Motor neuron (in vitro differentiated cells): Measurements from ENCODE around the gene PARVB. TPM values are rescaled to one million over a fixed set of nuclear protein-coding genes. Genes with fewer than 3 reads are reported as not detected.

Experiments
- ATAC-seq, 8 experiments: fragments of 200-7000 bp; cut with Tn5 transposase; replicated peaks in 6 of 8; 2 replicates each; pipeline ENCODE4 v1.8.0; 2021; ENCODE audit warnings: mild to moderate bottlenecking in 8 of 8, moderate library complexity in 8 of 8
- H3K27ac ChIP-seq, 2 donors: fragments of 250-450 bp; sonication (Bioruptor Pico); 2 replicates each; pipeline ENCODE4 v1.9.0; 2021; ENCODE audit warnings: antibody characterized with exemption in 2 of 2, mild to moderate bottlenecking in 2 of 2, moderate library complexity in 1 of 2
- H3K4me1 ChIP-seq, 2 donors: fragments of 250-450 bp; sonication (Bioruptor Pico); replicated peaks in 1 of 2; 2 replicates each; pipeline ENCODE4 v1.6.1; 2021; ENCODE audit warnings: antibody characterized with exemption in 2 of 2, mild to moderate bottlenecking in 2 of 2, moderate library complexity in 1 of 2
- H3K4me3 ChIP-seq, 5 donors: fragments of 250-450 bp; sonication (Bioruptor Pico); 2 replicates each; pipeline ENCODE4 v1.9.0; 2021; ENCODE audit warnings: antibody characterized with exemption in 5 of 5, mild to moderate bottlenecking in 5 of 5, moderate library complexity in 4 of 5
- WGBS, 10 experiments: fragments of 450-650 bp; shearing (Covaris generic); methylation state at CpG; one replicate each; pipeline ENCODE4 v1.0.0; 2022; 5-methylcytosine and 5-hydroxymethylcytosine counted together
- in situ Hi-C, 9 experiments: fragments of 400-800 bp; cut with MboI; loops; one replicate each; pipeline ENCODE4 v1.15.0; 2021; ENCODE audit warnings: low sequenced_read_pairs in 9 of 9, low pct_unique_long_range_greater_than_20kb in 2 of 9; ENCODE audit not compliant: unreplicated experiment in 9 of 9
- total RNA-seq, 8 experiments: library from RNA; unstranded; fragments of 300-600 nt; gene quantifications; 2 replicates each; pipeline versions ENCODE4 v1.2.3 to v1.2.4, GENCODE V29; 2022

PARVB gene
- total RNA-seq, 8 experiments from 2014 or later, result 0.65 to 66.5 (median 3.3) TPM

DNA sequence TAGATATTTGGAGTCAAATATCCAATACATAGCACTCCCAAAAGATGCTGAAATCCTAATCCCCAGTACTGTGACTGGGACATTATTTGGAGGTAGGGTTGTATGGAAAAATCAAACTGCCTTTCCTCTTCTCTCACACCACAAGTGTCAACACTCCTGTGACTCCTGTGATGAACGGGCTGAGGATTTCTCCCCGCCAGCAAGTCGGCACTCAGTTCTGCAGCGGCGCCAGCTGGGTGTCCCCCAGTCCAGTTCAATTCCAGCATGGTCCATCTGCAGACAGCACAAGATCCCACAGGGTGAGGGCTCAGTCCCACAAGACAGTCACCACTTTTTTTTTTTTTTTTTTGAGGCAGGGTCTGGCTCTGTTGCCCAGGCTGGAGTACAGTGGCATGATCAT is 4.3 kb upstream of the PARVB start:
- 0 to 100% (median 93%) methylated on average over 1 to 3 of the region's 5 CpGs; no CpG with 5 or more reads in 6 of the 10 experiments for WGBS, 10 experiments
- no peak overlapping the region for H3K27ac ChIP-seq
- peaks cover 0 to 10% of the 10 kb centered on the region in 2 donors for H3K4me1 ChIP-seq
- in situ Hi-C loops, result loop anchor here in 1 of 9 experiments (25.0 kb wide), 1 partner anchor 617 kb away; no protein-coding TSS in a partner anchor
- ATAC-seq, result no peak
- no peak overlapping the region for H3K4me3 ChIP-seq

DNA sequence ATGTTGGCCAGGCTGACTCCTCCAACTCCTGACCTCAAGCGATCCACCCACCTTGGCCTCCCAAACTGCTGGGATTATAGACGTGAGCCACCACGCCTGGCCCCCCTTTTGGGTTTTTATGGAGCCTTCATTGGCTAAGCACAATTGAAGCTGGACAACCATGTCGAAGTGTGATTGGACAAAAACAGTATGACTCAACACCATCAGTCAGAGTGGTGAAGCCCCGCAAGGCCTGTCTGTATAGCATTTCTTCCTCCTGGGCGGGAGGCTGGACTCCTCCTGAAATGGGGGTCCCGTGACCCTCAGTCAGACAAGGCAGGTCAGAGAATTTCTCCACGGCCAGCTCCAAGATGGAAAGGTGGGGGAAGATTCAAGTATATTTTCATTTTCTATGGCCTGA is 3.1 kb upstream of the PARVB start:
- peaks cover 0 to 10% of the 10 kb centered on the region in 2 donors for H3K4me1 ChIP-seq
- H3K27ac ChIP-seq, result no peak overlapping the region
- in situ Hi-C loops, result loop anchor here in 1 of 9 experiments (25.0 kb wide), 1 partner anchor 616 kb away; no protein-coding TSS in a partner anchor
- ATAC-seq, result peak in 2 of 8 experiments; percentile 12 to 41
- 63 to 100% (median 85%) methylated on average over 1 to 6 of the region's 8 CpGs; no CpG with 5 or more reads in 2 of the 10 experiments for WGBS, 10 experiments
- H3K4me3 ChIP-seq, result no peak overlapping the region

DNA sequence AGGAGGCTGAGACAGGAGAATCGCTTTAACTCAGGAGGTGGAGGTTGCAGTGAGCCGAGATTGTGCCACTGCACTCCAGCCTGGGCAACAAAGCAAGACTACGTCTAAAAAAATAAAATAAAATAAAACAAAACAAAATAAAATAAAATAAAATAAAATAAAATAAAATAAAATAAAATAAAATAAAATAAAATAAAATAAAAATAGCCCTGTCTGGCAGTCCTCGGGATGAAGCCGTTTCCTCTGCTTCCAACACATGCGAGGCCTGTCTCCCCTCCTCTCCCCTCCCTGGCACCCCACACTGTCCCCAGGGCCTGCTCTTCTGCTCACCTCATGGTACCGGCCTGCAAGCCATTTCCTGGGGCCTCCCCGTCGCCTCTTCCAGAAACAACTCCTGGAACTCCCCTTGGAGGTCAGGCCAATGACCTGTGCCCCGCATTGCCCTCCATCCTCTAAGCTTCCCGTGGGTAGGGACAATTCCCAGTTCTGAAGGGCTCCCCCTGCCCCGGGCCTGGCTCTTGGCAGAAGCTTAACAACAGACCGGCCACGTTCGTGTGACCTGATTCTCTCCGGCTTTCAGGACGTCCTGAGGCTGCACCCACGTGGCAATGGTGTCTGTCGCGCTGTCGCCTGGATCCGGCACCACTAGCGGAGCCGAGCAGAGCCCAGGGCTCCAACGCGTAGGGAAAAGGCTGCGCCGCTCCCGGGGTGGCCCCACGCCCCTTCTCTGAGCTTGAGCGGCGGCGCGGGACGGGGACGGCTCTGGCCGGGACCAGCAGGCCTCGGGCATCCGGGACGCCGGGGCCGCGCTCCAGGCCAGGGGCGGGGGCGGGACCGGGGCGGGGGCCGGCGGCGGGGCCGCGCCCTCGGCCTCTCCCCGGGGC is 456 bp upstream of the PARVB start:
- Histone ChIP-seq H3K4me3 (peak overlapping the region in 3 of 5 donors; percentile 20 to 24 (median 20)), H3K4me1 (peaks cover 0 to 10% of the 10 kb centered on the region in 2 donors), H3K27ac (no peak overlapping the region)
- ATAC-seq, result peak; percentile 14 to 82 (median 68)
- in situ Hi-C loops, result loop anchor here in 1 of 9 experiments (25.0 kb wide), 1 partner anchor 614 kb away; no protein-coding TSS in a partner anchor
- WGBS, 10 experiments, result 31 to 100% (median 70%) methylated on average over 1 to 16 of the region's 54 CpGs; no CpG with 5 or more reads in 1 of the 10 experiments

DNA sequence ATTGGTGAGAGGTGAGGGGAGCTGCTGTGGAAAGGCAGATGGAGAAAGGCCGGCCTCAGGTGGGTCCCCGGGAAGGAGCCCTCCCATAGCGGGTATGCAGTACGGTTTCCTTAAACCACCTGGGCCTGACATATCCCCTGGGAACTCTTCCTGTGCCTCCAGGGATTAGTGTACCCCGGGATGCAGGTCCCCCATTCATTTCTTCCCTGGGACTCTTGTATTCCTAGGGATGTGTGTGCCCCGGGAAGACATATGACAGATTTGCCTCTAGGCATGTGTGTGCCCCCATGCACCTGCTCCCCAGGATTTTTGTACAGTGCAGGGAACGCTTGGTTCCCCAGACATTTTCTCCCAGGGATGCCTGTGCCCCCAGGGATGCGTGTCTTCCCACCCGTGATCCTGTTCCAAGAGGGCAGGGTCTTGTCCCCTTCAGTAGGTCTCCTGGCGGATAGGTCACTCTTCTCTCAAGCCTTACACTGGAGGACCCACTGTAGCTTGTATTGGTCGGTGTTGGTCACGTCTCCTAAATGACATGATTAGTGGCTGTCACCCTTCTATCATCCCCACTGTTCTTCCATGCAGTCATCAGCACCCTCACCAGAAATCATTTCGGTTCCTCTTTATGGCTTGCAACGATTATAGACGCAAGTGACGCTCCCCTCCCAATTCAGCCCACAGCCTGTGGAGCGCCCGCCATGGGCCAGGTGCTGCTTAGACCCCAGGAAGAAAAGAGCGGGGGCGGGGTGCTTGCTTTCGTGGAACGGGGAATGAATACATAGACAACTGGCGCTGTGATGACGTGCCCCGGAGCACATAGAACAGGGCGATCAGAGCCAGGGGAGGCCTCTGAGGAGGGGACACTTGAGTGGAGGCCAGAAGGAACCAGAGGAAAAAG is 1.3 kb downstream of the PARVB start:
- no peak for ATAC-seq
- peaks cover 0 to 10% of the 10 kb centered on the region in 2 donors for H3K4me1 ChIP-seq
- no peak overlapping the region for H3K4me3 ChIP-seq
- no peak overlapping the region for H3K27ac ChIP-seq
- in situ Hi-C loops, result no loop called here
- WGBS, 10 experiments, result 44 to 98% (median 83%) methylated on average over 2 to 20 of the region's 26 CpGs; no CpG with 5 or more reads in 2 of the 10 experiments

DNA sequence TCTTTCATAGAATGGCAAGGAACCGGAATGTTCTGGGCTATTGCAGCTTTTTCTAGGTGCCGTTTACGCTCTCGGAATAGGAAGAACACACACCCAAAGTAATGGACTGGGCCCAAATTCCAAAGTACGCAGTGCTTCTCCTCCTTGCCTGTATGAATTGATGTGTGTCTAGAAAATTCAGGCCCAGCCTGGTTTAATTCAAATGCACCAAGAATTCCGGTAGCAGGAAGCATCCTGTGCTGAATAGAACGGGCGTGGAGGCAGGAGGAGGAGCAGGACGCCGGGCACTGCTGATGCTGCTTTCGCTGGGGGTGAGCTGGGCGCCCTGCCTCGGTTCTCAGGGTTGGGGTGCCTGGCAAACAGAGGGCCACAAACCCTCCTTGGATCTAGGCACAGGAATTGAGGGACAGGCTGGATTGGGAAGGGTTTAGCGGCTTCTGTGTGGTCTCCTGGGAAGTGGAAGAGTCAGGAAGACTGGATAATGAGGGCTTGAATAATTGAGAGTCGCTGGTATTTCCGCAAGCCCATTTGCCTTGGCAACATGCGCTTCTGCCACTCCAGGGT is 2.0 kb downstream of the PARVB start:
- in situ Hi-C loops, result no loop called here
- no peak overlapping the region for H3K27ac ChIP-seq
- peaks cover 2 to 10% of the 10 kb centered on the region in 2 donors for H3K4me1 ChIP-seq
- ATAC-seq, result peak in 3 of 8 experiments; percentile 32 to 57 (median 44)
- H3K4me3 ChIP-seq, result no peak overlapping the region
- WGBS, 10 experiments, result 4 to 100% (median 81%) methylated on average over 1 to 7 of the region's 17 CpGs; no CpG with 5 or more reads in 3 of the 10 experiments

DNA sequence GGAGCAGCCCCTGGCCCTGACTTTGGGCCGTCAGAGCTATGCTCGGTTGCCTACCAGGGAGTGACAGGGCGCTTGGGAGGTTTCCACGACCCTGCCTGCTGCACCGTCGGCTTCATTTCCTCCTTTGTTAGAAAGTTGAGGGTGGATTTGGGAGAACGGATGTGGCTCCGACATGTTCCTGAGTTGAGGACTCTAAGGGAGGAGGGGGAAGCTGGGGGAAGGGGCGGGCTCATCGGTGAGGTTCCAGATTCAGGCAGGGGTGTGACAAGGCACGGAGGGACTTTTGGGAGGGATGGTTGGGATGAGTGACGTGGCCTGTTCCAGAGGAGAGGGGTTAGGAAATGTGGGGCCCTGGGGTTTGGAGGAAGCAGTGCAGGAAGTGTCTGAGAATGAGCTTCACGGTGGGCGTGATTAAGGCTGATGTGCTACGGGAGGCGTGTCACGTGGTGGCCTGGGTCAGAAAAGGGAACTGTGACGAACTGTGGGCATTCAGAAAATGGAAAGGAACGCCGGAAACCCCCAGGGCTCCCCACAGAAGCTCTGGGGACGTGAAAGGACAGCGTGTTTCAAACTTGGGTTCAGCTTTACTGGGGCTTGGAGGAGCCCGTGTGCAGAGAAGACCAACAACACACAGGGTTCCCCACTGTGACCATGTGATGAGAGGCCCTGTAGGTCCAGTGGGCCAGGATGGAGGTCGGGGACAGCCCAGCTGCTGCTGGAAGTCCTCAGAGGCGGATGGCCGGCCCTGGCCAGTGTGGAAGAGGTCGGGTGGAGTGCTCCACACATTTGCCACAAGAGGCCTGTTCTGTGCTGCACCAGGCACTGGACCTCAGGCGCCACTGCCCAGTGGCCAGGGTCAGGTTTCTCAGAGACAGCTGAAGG is 2.8 kb downstream of the PARVB start:
- Histone ChIP-seq H3K4me3 (no peak overlapping the region), H3K4me1 (peaks cover 7 to 13% of the 10 kb centered on the region in 2 donors), H3K27ac (no peak overlapping the region)
- in situ Hi-C loops, result no loop called here
- ATAC-seq, result peak in 2 of 8 experiments; percentile 33 to 61
- 2 to 100% (median 80%) methylated on average over 1 to 10 of the region's 28 CpGs; no CpG with 5 or more reads in 3 of the 10 experiments for WGBS, 10 experiments

DNA sequence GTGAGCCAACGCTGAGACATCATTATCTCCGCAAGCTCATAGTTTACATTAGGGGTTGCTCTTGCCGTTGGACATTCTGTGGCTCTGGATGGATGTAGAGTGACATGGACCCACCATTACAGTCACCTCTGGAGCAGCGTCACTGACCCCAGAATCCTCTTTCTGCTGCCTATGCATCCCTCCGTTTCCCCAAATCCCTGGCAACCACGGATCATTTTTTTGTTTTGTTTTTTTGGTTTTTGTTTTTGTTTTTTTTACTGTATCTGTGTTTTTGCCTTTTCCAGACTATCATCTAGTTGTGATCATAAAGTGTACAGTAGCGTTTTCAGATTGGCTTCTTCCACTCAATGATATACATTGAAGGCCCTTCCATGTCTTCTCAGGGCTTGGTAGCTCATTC is 4.0 kb downstream of the PARVB start:
- no peak for ATAC-seq
- in situ Hi-C loops, result no loop called here
- H3K4me3 ChIP-seq, result no peak overlapping the region
- WGBS, 10 experiments, result 68 to 100% (median 83%) methylated on average over 1 to 6 of the region's 7 CpGs
- H3K4me1 ChIP-seq, result peaks cover 12 to 13% of the 10 kb centered on the region in 2 donors
- H3K27ac ChIP-seq, result no peak overlapping the region

DNA sequence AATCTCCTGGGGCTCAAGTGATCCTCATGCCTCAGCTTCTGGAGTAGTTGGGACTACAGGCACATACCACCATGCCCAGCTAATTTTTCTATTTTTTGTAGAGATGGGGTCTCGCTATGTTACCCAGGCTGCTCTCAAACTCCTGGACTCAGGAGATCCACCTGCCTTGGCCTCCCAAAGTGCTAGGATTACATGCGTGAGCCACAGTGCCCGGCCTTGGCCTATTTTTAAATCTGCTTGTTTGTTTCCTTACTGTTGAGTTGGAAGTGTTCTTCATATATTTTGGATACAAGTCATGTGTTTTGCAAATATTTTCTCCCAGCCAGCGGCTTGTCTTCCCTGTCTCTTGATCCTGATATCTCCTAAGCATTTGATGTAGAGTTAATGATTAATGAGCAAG is 5.0 kb downstream of the PARVB start:
- in situ Hi-C loops, result no loop called here
- 83 to 100% (median 100%) methylated on average over 1 to 4 of the region's 4 CpGs; no CpG with 5 or more reads in 1 of the 10 experiments for WGBS, 10 experiments
- no peak overlapping the region for H3K27ac ChIP-seq

DNA sequence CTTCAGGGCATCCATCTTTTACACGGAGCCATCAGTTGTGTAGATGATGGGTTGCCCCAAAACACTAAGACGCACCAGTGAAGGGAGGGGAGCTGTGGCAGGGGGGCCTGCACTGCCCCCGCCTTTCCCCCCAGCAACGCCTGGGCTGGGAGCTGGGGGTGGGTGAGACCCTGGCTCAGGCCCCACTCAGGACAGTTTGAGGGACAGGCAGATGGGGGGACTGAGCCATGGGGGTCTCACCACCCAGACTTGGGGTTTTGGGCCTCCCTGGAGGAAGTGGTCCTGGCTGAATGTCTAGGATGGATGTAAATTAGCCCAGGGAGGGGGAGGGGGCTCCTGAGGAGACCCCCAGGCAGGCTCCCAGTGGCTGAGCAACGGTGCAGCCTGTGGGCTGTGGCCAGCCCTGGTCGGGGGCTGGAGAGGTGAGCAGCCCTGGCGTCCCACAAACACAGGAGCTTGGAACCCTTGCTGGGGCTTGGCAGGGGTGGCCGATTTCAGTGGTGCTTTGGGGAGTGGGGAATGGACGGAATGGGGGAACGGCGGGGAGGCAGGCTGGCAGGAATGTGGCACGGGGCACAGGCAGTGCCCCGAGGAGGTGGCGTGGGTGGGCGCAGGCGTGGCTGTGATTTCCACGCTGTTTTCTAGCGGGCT is 6.1 kb downstream of the PARVB start:
- H3K4me1 ChIP-seq, result peaks cover 3 to 12% of the 10 kb centered on the region in 2 donors
- H3K4me3 ChIP-seq, result no peak overlapping the region
- ATAC-seq, result no peak
- H3K27ac ChIP-seq, result no peak overlapping the region
- in situ Hi-C loops, result no loop called here
- WGBS, 10 experiments, result 71 to 100% methylated on average over 1 to 2 of the region's 18 CpGs; no CpG with 5 or more reads in 8 of the 10 experiments

More for the DNA sequence above, 5.0 kb downstream of the PARVB start:
- peaks cover 7 to 12% of the 10 kb centered on the region in 2 donors for H3K4me1 ChIP-seq
- H3K4me3 ChIP-seq, result no peak overlapping the region
- ATAC-seq, result no peak

DNA sequence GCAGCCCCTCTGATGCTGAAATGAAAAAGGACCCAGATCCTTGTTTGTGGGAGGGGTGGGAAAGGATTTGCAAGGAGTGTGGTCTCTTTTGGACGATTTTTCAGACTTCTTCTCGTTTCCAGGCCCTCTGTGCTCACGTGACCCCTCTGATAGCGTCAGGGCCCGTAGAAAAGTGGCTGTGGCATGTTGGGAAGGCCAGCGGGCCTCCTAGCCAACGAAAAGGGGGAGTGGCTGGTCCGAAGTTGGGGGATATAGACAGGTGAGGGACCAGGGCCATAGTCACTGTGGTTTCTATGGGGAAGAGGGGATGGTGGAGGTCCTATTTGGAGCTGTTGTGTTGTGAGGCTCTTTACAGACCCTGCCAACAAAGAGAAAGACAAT is 6.6 kb downstream of the PARVB start:
- 80% methylated on average over 1 of the region's 8 CpGs; no CpG with 5 or more reads in 9 of the 10 experiments for WGBS, 10 experiments
- no peak for ATAC-seq
- H3K27ac ChIP-seq, result no peak overlapping the region
- in situ Hi-C loops, result no loop called here
- H3K4me3 ChIP-seq, result no peak overlapping the region
- H3K4me1 ChIP-seq, result peaks cover 3 to 12% of the 10 kb centered on the region in 2 donors

DNA sequence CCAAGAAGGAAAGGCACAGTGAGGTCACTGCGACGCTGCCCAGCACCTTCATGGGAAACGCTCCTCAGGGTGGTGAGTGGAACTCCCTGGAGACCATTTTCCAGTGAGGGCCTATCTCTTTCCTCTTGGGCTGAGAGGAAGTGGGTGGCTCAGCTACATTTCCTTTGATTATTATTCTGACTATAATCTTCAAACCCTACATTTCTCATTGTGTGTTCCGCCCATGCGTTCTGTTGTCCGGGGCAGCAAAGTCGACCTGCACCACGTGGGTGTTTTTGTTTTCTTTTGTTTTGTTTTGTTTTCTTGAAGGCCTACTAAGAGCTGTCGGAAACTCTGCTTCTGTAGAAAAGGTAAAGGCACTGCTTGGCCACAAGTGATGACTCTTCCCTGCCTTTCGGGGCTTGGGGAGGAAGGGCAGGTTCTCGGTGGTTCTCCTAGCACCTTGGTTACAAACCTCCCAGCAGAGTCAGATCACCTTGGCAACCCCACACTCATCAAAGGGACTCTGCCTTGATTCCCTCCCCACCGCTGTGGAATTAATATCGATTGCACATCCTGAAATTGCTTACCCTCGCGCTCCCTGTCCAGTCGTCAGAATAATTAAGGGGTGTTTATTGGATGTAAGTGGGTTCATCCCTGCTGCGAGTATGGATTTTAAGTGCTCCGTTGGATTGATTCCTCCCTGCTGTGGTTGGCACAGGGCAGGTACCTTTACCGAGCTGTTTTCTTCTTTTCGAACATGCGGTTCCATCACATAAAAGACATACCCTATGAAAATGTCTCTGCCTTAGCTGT is 7.3 kb downstream of the PARVB start:
- in situ Hi-C loops, result no loop called here
- peak in 2 of 8 experiments; percentile 33 to 58 for ATAC-seq
- Histone ChIP-seq H3K27ac (no peak overlapping the region), H3K4me1 (peaks cover 3 to 12% of the 10 kb centered on the region in 2 donors), H3K4me3 (no peak overlapping the region)
- WGBS, 10 experiments, result 69 to 93% (median 81%) methylated on average over 3 to 15 of the region's 21 CpGs
